GM10248 (cell line): ENCODE results near the gene DOCK10.

Source experiments
- CTCF ChIA-PET: fragments of 300-600 bp; sonication (Branson Sonifier 250); formaldehyde crosslinking; extraction: SDS; loops from one replicate; lab custom pipeline; 2021; ENCODE audit warnings: antibody characterized with exemption; lab: Yijun Ruan, JAX
- POLR2A ChIA-PET: fragments of 350-650 bp; sonication (Branson Sonifier 250); formaldehyde crosslinking; extraction: SDS; loops from one replicate; lab custom pipeline; 2020; ENCODE audit warnings: antibody characterized with exemption; lab: Yijun Ruan, JAX
- DNase-seq: peaks from one replicate; pipeline ENCODE4 v3.0.0; 2012; ENCODE audit errors: extremely low spot score
- TF ChIP-seq, protein P1 (sequence below): IDR thresholded peaks from 2 replicates; pipeline ENCODE4 v1.5.1; 2012; ENCODE audit warnings: mild to moderate bottlenecking, low read depth; ENCODE audit errors: extremely low read depth, missing control alignments, control extremely low read depth

Gene DOCK10

DNA sequence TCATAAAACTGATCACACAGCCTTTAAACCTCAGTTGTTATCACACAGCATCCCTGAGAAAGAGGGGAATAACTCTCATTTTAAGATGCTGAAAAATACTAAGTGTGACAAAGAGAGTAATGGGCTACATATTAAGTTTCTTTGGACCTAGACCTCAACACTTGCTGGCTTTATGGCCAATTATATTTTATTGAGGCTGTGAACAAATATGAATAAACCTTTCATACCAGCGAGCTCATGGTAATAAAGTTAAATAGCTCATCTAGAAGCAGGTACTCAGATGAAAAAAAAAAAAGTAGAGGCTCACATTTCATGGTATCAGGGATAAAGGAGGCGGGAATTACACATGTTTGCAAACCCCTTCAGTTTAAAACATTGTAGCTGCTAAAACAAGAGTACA, 75.7 kb downstream of the DOCK10 start:
- ChIA-PET CTCF (no interaction called here), POLR2A (no interaction called here)
- DNase-seq: no peak
- TF ChIP-seq, protein P1, sequence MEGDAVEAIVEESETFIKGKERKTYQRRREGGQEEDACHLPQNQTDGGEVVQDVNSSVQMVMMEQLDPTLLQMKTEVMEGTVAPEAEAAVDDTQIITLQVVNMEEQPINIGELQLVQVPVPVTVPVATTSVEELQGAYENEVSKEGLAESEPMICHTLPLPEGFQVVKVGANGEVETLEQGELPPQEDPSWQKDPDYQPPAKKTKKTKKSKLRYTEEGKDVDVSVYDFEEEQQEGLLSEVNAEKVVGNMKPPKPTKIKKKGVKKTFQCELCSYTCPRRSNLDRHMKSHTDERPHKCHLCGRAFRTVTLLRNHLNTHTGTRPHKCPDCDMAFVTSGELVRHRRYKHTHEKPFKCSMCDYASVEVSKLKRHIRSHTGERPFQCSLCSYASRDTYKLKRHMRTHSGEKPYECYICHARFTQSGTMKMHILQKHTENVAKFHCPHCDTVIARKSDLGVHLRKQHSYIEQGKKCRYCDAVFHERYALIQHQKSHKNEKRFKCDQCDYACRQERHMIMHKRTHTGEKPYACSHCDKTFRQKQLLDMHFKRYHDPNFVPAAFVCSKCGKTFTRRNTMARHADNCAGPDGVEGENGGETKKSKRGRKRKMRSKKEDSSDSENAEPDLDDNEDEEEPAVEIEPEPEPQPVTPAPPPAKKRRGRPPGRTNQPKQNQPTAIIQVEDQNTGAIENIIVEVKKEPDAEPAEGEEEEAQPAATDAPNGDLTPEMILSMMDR: no peak

DNA sequence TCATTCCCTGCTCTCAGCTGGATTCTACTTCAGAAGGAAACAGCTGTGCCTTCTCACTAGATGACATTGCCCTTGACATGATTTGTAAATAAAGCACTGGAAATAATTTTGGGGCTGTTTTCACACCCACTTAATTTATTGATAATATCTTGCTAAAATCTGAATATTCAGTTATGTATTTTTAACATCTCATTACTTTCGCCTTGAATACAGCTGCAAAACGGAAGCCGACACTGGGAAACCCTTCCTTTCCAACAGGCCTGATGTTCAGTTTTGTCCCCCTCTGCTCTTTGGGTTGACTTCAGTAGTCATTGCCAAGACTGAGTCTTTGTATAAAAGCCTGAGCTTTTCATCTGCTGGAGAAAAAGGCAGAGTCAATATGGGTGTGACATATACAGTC, 82.7 kb downstream of the DOCK10 start:
- POLR2A ChIA-PET: no interaction called here
- TF ChIP-seq, protein P1: no peak
- no peak for DNase-seq
- CTCF ChIA-PET: interaction anchor here (1.1 to 1.8 kb wide), 9 partner anchors 8 to 81 kb away, joined by 3 to 5 read pairs (median 3); no protein-coding TSS in a partner anchor

DNA sequence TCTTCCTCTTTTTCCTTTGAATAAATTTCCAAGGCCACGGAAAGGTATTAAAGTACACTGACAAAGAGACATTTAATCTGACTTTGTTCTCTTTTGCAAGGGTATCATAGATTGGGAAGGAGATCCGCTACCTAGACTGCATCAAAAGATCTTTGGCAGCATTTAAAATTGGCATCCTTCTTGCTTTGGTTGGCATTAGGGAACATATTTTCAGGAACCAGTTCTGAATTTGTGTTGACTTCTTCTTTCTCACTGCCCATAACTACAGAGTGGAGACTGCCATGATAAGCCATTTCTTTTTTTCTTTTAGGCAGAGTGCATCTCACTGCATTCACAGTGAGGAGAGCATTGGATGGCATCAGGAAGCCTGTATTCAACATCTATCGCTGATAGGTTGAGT, 83.4 kb downstream of the DOCK10 start:
- no peak for DNase-seq
- TF ChIP-seq, protein P1: no peak
- ChIA-PET CTCF (interaction anchor here (1.1 to 1.8 kb wide), 5 partner anchors 14 to 82 kb away, joined by 3 to 5 read pairs (median 4); no protein-coding TSS in a partner anchor), POLR2A (no interaction called here)

DNA sequence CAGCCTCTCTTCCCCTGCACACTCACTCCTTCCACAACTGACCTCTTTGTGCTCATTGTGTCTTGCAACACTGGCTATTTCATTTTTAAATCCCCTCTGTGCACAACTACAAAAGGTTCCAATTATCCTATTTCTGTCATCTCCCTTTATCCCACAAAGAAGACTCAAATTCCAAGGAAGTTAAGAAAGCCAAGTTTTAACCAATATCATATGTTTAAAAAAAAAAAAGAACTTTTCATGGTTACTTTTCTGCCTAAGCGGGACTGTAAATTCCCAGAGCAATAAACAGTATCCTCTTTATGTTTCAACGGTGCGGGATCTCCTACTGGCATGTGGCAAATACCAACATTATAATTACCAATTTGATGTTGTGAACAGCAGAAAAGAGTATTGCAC, 83.8 kb downstream of the DOCK10 start:
- TF ChIP-seq, protein P1: no peak
- DNase-seq: no peak
- POLR2A ChIA-PET: no interaction called here
- CTCF ChIA-PET: interaction anchor here (1.5 to 3.0 kb wide), 3 partner anchors 20 to 44 kb away, joined by 3 to 15 read pairs (median 4); no protein-coding TSS in a partner anchor

DNA sequence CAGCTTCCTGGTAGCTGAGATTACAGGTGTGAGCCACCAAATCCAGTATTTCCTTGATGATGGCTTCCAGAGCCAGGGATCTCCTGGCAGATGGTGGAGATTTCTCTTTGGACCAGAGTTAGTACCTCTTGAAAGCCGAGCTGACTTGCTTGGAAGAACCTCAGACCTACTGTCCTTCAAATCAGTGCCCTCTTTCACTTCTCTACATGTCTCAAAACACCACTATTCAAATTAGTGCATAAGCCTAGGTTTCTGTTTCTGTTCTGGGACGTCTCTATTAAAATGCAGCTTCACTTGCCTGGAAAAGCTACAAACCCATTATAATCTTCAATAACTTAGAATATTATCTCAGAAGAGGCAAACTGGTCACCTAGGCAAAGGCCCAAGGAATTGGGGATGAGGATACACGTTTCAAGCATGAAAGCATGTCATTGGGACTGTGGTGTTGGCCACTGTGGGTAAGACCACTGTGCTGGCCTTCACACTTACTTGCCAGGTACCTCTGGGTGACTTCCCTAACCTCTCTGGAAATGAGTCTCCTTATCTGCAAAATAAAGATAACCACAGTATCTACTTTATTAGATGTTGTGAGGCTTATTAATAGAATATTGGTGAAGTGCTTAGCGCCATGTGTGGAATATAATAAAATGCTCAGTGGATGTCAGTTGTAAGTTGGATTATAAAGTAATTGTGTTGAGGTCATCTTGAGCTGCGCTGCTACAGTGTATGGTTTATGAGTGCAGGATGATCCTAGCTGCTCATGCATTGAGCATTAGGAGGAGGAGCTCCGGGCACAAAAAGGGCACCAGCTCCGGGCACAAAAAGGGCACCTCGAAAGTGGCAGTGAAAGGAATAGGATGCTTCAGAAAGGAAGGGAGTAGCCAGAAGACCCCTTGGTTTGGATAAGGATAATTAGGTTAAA, 84.5 kb downstream of the DOCK10 start:
- peak; percentile 71 for DNase-seq
- ChIA-PET CTCF (interaction anchor here (0.7 to 3.0 kb wide), 9 partner anchors 11 to 63 kb away, joined by 3 to 15 read pairs (median 4); no protein-coding TSS in a partner anchor), POLR2A (interaction anchor here (0.6 kb wide), 1 partner anchor 27 kb away, joined by 4 read pairs; no protein-coding TSS in a partner anchor)
- TF ChIP-seq, protein P1: no peak

DNA sequence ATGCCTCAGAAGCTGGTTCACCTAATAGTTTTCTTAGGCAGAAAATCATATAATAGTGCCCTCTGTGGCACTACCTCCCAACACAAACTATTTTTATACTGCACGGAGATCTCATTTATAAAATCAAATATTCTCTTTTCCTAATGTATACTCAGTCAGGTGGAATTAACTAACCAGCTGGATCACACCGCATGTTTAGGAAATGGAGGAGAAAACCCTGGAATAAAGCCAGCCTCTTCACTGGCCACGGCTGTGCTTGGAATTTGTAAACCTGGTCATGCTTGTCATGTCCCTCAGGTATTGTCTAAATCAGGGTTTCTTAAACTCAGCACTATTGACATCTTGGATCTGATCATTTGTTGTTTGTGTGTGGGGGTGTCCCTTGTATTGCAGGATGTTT, 85.6 kb downstream of the DOCK10 start:
- DNase-seq: no peak
- ChIA-PET POLR2A (no interaction called here), CTCF (interaction anchor here (0.7 to 3.0 kb wide), 6 partner anchors 12 to 45 kb away, joined by 3 to 15 read pairs (median 3); no protein-coding TSS in a partner anchor)
- TF ChIP-seq, protein P1: no peak
